SK-N-SH treated with all-trans-retinoic acid at 6 μM for 48 hours (cell line): ENCODE results near the gene SRPK3.

Source experiments
- ATAC-seq: fragments of 200-7000 bp; cut with Tn5 transposase; 3 replicates; pipeline ENCODE4 v1.9.1; 2020; ENCODE audit warnings: mild to moderate bottlenecking, moderate library complexity
- ARNTL ChIP-seq: fragments of 450-650 bp; formaldehyde crosslinking; IDR thresholded peaks from 2 replicates; pipeline ENCODE4 v1.5.0; 2020; ENCODE audit warnings: low read depth, mild to moderate bottlenecking, moderate library complexity, borderline replicate concordance
- BACH2 ChIP-seq: fragments of 250-450 bp; sonication (Bioruptor Pico); IDR thresholded peaks from 2 replicates; pipeline ENCODE4 v1.9.0; 2021; ENCODE audit warnings: mild to moderate bottlenecking, borderline replicate concordance
- ESRRG ChIP-seq: fragments of 250-450 bp; sonication (Bioruptor Pico); IDR thresholded peaks from 2 replicates; pipeline ENCODE4 v1.6.1; 2021; ENCODE audit warnings: mild to moderate bottlenecking
- GLIS3 ChIP-seq: fragments of 250-450 bp; sonication (Bioruptor Pico); IDR thresholded peaks from 2 replicates; pipeline ENCODE4 v1.5.0; 2020; ENCODE audit warnings: mild to moderate bottlenecking, moderate library complexity
- ISL1 ChIP-seq: fragments of 250-450 bp; sonication (Bioruptor Pico); IDR thresholded peaks from 2 replicates; pipeline ENCODE4 v2.1.2; 2022; ENCODE audit warnings: mild to moderate bottlenecking, moderate library complexity
- OSR1 ChIP-seq: fragments of 250-450 bp; sonication (Bioruptor Pico); IDR thresholded peaks from 2 replicates; pipeline ENCODE4 v1.8.0; 2022; ENCODE audit warnings: moderate library complexity, mild to moderate bottlenecking, inconsistent platforms
- RARB ChIP-seq: fragments of 250-450 bp; sonication (Bioruptor Pico); IDR thresholded peaks from 2 replicates; pipeline ENCODE4 v1.8.0; 2021; ENCODE audit warnings: mild to moderate bottlenecking, moderate library complexity
- SNAI2 ChIP-seq: fragments of 250-450 bp; sonication (Bioruptor Pico); IDR thresholded peaks from 2 replicates; pipeline ENCODE4 v1.5.0; 2020; ENCODE audit warnings: mild to moderate bottlenecking, moderate library complexity
- TCF4 ChIP-seq: fragments of 250-450 bp; sonication (Bioruptor Pico); IDR thresholded peaks from 2 replicates; pipeline ENCODE4 v1.8.0; 2021; ENCODE audit warnings: mild to moderate bottlenecking, moderate library complexity, borderline replicate concordance
- TOX ChIP-seq: fragments of 250-450 bp; sonication (Bioruptor Pico); IDR thresholded peaks from 2 replicates; pipeline ENCODE4 v1.8.0; 2021; ENCODE audit warnings: mild to moderate bottlenecking, moderate library complexity, borderline replicate concordance
- ZC3H10 ChIP-seq: fragments of 250-450 bp; sonication (Bioruptor Pico); IDR thresholded peaks from 2 replicates; pipeline ENCODE4 v1.5.1; 2021; ENCODE audit warnings: mild to moderate bottlenecking, moderate library complexity
- ZFP30 ChIP-seq: fragments of 450-650 bp; formaldehyde crosslinking; IDR thresholded peaks from 2 replicates; pipeline ENCODE4 v1.5.0; 2022; ENCODE audit warnings: mild to moderate bottlenecking, moderate library complexity
- ZNF565 ChIP-seq: fragments of 450-650 bp; formaldehyde crosslinking; conservative IDR thresholded peaks from 2 replicates; pipeline ENCODE4 v1.5.0; 2020; ENCODE audit warnings: low read depth, mild to moderate bottlenecking, moderate library complexity
- ZNF70 ChIP-seq: fragments of 450-650 bp; formaldehyde crosslinking; IDR thresholded peaks from 2 replicates; pipeline ENCODE4 v1.5.0; 2020; ENCODE audit warnings: mild to moderate bottlenecking, moderate library complexity
- TF ChIP-seq, protein P1 (sequence below): fragments of 250-450 bp; sonication (Bioruptor Pico); IDR thresholded peaks from 2 replicates; pipeline ENCODE4 v1.8.0; 2020; ENCODE audit warnings: mild to moderate bottlenecking, moderate library complexity, borderline replicate concordance
- TF ChIP-seq, protein P2 (sequence below): fragments of 250-450 bp; sonication (Bioruptor Pico); IDR thresholded peaks from 2 replicates; pipeline ENCODE4 v1.5.1; 2020; ENCODE audit warnings: low read depth, mild to moderate bottlenecking, moderate library complexity
- TF ChIP-seq, protein P3 (sequence below): fragments of 250-450 bp; sonication (Bioruptor Pico); IDR thresholded peaks from 2 replicates; pipeline ENCODE4 v1.5.1; 2021; ENCODE audit warnings: mild to moderate bottlenecking, moderate library complexity
- TF ChIP-seq, protein P4 (sequence below): fragments of 250-450 bp; sonication (Bioruptor Pico); IDR thresholded peaks from 2 replicates; pipeline ENCODE4 v1.5.0; 2020; ENCODE audit warnings: mild to moderate bottlenecking, moderate library complexity

Gene SRPK3

GRCh38 chrX:153821066-153821465 lies 40.2 kb downstream of the SRPK3 start:
- ATAC-seq, result no peak
- no peak for TF ChIP-seq OSR1 (CRISPR knock-in tag)
- TF ChIP-seq, protein P1, sequence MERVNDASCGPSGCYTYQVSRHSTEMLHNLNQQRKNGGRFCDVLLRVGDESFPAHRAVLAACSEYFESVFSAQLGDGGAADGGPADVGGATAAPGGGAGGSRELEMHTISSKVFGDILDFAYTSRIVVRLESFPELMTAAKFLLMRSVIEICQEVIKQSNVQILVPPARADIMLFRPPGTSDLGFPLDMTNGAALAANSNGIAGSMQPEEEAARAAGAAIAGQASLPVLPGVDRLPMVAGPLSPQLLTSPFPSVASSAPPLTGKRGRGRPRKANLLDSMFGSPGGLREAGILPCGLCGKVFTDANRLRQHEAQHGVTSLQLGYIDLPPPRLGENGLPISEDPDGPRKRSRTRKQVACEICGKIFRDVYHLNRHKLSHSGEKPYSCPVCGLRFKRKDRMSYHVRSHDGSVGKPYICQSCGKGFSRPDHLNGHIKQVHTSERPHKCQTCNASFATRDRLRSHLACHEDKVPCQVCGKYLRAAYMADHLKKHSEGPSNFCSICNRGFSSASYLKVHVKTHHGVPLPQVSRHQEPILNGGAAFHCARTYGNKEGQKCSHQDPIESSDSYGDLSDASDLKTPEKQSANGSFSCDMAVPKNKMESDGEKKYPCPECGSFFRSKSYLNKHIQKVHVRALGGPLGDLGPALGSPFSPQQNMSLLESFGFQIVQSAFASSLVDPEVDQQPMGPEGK (CRISPR knock-in tag), result no peak
- TF ChIP-seq, protein P2, sequence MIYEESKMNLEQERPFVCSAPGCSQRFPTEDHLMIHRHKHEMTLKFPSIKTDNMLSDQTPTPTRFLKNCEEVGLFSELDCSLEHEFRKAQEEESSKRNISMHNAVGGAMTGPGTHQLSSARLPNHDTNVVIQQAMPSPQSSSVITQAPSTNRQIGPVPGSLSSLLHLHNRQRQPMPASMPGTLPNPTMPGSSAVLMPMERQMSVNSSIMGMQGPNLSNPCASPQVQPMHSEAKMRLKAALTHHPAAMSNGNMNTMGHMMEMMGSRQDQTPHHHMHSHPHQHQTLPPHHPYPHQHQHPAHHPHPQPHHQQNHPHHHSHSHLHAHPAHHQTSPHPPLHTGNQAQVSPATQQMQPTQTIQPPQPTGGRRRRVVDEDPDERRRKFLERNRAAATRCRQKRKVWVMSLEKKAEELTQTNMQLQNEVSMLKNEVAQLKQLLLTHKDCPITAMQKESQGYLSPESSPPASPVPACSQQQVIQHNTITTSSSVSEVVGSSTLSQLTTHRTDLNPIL (CRISPR knock-in tag), result no peak
- TF ChIP-seq TOX (CRISPR knock-in tag), result no peak
- no peak for TF ChIP-seq ZC3H10
- TF ChIP-seq SNAI2 (CRISPR knock-in tag), result no peak
- TF ChIP-seq BACH2 (CRISPR knock-in tag), result no peak
- no peak for TF ChIP-seq ESRRG (CRISPR knock-in tag)
- TF ChIP-seq, protein P3, sequence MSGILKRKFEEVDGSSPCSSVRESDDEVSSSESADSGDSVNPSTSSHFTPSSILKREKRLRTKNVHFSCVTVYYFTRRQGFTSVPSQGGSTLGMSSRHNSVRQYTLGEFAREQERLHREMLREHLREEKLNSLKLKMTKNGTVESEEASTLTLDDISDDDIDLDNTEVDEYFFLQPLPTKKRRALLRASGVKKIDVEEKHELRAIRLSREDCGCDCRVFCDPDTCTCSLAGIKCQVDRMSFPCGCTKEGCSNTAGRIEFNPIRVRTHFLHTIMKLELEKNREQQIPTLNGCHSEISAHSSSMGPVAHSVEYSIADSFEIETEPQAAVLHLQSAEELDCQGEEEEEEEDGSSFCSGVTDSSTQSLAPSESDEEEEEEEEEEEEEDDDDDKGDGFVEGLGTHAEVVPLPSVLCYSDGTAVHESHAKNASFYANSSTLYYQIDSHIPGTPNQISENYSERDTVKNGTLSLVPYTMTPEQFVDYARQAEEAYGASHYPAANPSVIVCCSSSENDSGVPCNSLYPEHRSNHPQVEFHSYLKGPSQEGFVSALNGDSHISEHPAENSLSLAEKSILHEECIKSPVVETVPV (CRISPR knock-in tag), result no peak
- TF ChIP-seq ZFP30 (CRISPR knock-in tag), result no peak
- no peak for TF ChIP-seq ZNF565 (CRISPR knock-in tag)
- no peak for TF ChIP-seq ARNTL (CRISPR knock-in tag)
- TF ChIP-seq, protein P4, sequence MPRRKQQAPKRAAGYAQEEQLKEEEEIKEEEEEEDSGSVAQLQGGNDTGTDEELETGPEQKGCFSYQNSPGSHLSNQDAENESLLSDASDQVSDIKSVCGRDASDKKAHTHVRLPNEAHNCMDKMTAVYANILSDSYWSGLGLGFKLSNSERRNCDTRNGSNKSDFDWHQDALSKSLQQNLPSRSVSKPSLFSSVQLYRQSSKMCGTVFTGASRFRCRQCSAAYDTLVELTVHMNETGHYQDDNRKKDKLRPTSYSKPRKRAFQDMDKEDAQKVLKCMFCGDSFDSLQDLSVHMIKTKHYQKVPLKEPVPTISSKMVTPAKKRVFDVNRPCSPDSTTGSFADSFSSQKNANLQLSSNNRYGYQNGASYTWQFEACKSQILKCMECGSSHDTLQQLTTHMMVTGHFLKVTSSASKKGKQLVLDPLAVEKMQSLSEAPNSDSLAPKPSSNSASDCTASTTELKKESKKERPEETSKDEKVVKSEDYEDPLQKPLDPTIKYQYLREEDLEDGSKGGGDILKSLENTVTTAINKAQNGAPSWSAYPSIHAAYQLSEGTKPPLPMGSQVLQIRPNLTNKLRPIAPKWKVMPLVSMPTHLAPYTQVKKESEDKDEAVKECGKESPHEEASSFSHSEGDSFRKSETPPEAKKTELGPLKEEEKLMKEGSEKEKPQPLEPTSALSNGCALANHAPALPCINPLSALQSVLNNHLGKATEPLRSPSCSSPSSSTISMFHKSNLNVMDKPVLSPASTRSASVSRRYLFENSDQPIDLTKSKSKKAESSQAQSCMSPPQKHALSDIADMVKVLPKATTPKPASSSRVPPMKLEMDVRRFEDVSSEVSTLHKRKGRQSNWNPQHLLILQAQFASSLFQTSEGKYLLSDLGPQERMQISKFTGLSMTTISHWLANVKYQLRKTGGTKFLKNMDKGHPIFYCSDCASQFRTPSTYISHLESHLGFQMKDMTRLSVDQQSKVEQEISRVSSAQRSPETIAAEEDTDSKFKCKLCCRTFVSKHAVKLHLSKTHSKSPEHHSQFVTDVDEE, result no peak
- no peak for TF ChIP-seq GLIS3 (CRISPR knock-in tag)
- TF ChIP-seq ISL1 (CRISPR knock-in tag), result no peak
- TF ChIP-seq ZNF70, result no peak
- TF ChIP-seq RARB, result no peak
- no peak for TF ChIP-seq TCF4 (CRISPR knock-in tag)
- TF ChIP-seq, all 23 proteins: peak for 0

DNA sequence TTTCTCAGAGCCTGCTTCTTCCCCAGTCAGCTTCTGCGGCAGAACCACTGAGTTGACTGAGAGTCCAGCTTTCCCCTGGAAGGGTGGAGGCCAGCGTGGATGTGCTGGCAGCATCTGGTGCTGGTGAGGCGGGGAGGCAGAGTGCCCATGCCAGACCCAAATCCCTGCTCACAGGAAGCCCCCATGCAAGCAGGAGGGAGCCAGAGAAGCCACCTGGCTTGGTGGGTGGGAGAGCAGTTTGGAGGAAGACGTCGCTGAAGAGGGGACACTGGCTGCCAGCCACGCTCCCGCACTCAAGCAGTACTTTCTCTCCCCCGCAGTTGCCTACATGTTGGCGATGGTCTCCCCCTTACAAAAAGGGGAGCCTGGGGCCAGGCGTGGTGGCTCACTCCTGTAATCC lies 43.5 kb downstream of the SRPK3 start:
- TF ChIP-seq OSR1 (CRISPR knock-in tag), result no peak
- TF ChIP-seq, protein P1 (CRISPR knock-in tag), result no peak
- TF ChIP-seq BACH2 (CRISPR knock-in tag), result no peak
- no peak for ATAC-seq

- TF ChIP-seq, protein P1 (CRISPR knock-in tag), result no peak
- no peak for TF ChIP-seq ESRRG (CRISPR knock-in tag)
- no peak for TF ChIP-seq TCF4 (CRISPR knock-in tag)
- no peak for TF ChIP-seq ARNTL (CRISPR knock-in tag)
- no peak for ATAC-seq
Measured at GRCh38 chrX:153825042-153825441, 44.2 kb downstream of the SRPK3 start.
